Activated effector memory CD4-positive, alpha-beta T cell treated with anti-CD3 and anti-CD28 coated beads, Interleukin-2, amount 50 U/mL, for 16 hours (primary cell): Measurements from ENCODE around the gene CNTFR.

Experiments used
- DNase-seq: peaks from one replicate; pipeline ENCODE4 v3.0.0-alpha.2; 2020

The CNTFR gene

DNA sequence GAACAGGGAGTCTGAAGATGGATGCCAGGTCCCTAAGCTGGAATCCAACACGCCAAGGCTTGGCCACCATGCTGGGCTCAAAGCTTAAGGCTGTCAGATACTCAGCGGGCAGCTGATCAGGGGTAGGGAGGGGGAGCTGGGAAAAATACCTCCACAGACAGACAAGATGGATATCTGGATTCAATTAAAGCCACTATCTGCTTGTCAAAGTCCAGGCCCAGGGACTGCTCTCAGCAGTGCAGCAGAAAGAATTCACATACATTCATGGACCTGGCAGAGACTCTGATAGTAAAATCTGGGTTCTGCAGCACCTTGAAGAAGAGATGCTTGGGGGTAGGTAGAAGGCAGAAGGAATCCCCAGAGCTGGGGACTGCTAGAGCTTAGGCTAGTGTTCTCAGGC is 25.6 kb upstream of the CNTFR start:
- DNase-seq, result no peak

DNA sequence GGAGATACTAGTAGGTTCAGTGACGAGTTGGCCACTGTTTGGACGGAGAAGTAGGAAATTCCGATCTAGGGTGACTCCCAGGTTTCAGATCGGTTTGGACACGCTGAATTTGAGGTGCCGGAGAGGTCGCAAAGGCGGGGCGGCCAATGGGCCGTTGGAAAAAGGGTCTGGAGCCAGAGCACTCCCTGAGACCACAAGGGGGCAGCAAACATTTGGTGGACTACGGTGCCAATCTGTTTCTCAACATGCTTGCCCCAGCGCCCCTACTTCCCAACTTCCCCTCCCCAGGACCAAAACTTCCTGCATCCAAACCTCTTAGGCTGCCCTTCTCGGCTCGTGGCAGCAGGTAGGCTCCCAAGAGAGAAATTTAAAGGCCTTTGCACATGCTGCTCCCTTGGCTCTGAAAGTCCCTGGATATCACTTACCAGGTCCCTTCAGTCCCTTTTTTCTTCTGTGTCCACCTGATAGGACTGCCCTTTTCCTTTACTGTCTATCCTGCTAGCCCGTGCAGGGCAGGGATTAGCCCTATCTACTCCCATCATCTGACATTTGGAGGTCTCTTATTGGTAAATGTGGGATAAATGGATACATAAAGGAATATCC is 23.4 kb upstream of the CNTFR start:
- peak; percentile 90 for DNase-seq

DNA sequence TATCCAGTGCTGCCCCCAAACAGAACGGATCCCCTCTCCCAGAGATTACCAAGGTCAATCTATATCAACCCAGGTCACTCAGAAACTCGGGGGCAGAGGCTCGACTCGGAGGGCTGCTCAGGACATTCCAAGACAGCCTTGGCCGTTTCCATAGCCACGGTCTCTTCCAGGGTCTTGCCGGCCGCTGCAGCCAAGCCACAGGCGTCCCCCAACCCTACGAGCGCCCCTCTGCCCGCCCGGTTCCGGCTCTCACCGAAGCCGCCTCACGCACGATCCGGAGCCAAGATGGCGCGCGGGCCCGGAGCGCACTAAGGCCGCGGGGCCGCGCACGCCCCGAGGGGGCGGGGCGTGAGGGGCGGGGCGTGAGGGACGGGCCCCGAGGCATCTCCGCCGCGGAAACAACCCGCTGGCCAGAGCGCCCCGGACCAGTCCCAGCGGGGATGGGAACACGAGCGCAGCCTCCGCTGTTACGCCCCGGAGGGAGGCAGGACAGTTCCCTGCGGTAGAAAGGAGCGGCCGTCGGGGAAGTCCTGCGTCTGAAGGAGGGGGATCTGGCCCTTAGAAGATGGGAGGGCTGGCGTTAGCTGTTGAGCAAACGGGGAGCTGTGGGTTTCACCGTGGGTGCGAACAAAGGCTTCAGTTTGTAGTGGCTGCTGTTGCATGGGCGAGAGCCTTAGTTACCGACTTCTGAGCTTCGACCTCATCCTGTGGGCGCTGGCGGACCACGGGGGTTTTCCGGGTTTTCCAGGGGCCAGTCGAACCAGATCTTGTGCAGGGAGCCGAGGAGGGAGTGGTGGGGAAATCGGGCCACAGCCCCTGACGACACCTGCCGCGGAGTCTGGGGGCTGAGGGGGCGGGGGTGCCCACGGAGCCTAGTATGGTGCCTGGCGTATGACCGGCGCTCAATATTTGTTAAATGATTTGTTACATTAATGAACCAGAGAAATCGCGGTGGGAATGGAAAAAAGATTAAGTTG is 22.6 kb upstream of the CNTFR start, which contains the start of gene RPP25L:
Gene RPP25L, minus strand, starts transcription at position 287 of the 977 bp plus-strand sequence. CDS start 801 bp downstream, outside the sequence.
- DNase-seq, result peak; percentile 95

DNA sequence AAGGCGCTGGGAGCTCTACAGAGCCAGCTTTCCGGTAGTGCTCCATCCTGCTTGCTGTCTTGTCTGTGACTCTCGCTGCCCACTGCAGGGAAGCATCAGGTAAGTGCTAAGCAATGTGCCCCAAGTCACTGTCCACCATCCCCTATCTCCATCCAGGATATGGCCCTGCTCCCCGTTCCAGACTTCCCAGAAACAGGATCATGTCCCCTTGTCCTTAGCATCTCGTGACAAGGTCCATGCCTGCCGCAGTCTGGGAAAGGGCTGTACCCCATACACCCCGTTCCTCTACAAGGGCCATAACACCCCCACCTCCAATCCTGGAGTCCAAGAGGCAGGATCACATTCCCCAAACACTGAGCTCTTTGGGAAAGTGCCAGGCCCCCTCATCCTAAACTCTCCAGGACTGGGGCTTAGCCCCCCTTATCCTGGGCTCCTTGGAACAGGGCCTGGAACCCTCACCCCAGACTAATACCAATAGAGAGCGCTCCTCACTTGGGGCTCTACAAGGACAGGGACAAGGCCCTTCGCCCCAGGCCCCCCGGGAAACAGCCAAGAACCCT is 21.8 kb upstream of the CNTFR start:
- DNase-seq, result no peak

DNA sequence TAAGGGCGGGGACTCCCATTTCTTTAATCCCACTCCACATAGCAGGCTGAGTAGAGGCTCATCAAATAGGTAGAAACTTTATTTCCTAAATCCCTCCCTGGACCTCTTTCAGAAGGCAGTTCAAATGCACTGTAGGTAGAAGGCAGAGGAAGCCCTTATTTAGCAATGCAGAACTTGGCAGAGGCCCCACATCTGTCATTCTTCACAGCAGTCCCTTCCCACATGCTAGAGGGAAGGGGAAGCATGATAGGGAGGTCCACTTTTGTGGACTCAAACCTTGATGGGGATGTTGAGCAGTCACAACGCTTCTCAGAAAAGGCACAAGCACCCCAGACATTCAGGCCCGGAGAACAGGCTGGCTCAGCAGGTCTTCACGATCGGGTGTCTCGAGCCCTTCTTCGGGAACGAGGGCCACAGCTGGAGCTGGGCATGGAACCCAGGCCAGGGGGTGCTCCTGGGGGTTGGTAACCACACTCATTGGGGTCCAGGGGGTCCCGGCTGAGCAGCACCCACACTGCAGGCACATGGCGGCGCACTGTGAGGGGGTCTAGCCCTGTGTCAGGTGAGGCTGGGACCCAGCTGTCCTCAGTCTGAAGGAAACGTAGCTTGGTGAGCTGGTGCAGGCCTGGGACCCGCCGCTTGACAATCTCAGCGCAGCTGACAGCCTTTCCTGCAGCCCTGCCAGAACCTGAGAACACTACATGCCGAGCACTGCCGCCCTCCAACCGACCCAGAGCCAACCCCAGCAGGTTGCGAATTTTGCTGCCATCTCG is 21.1 kb upstream of the CNTFR start:
- no peak for DNase-seq

DNA sequence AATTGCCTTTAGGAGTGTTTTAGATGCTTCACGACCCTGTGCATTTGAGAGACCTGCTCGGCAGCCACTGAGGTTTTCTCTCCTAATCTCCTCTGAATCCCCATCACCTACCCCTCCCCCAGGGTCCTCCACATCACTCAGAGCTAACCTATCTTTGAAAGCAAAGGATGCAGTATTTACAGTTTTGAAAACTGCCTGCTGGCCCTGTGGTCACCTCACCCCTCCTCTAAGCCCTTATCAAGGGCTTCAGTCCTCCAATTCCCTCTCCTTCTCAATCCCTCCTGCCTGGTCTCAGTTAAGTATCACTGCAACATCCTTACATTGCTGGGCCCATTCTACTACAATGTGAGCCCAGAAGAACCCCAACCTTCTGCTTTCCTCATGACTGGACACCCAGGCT is 17.8 kb upstream of the CNTFR start:
- DNase-seq, result no peak

DNA sequence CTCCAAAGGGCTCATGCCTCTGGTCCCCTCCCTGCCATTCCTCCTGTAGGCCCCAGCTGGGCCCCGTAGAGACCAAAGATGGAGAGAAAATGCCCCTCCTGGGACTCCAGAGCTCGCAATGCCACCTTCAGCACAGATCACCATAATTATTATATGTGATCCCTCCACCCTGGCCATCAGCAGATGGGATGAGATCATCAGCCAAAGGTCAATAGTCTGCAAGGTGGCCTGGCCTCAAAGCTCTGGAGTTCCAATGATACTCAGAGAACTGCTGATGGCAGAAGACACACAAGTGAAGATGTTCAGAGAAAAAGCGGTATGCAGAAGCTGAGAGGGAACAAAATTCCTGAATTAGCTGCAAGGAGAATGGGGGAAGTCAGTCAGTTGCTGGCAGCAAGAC is 17.4 kb upstream of the CNTFR start:
- DNase-seq, result no peak

DNA sequence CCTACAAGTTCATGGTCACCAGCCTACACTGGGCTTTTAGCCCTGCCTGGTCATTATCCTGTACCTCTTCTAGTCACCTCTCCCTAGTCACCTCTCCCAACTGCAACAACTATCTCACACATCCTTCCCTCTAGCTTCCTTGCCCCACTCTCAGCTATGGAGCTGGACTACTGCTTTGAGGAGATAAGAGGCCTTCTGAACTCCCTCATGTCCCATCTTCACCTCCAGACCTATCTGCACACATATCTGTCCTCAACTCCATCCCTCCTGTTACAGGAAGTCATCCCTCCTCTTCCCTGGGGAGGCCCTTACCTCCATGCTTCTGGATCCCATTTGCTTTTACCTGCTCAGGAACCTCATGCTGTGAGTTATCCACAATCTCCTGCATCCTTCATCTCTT is 16.7 kb upstream of the CNTFR start:
- DNase-seq, result no peak

DNA sequence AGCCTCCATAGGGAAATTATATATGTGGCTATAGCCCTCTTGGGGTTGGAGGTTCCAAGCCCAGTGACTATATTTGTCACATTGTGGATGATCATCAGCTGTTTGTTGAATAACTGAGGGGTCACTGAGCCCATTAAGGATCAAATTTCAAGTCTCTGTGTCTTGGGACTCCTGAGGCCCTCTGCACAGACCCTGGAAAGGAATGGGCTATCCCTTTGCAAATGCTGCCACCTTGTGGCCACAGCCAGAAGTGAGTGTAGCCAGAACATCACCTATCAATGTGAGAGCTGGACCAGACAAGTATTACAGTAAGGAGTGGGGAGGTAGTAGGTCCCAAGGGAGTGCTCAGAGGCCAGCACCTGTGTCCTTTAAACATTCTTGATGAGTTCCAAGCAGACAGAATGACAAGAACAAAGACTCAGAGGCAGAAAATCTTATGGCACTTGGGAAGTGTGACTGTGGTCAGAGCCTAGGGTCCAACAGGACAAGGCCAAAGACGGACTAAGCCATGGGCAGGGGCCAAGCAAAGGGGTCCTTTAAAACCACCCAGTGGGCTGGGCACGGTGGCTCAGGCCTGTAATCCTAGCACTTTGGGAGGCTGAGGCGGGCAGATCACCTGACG is 14.2 kb upstream of the CNTFR start:
- DNase-seq, result peak; percentile 93

DNA sequence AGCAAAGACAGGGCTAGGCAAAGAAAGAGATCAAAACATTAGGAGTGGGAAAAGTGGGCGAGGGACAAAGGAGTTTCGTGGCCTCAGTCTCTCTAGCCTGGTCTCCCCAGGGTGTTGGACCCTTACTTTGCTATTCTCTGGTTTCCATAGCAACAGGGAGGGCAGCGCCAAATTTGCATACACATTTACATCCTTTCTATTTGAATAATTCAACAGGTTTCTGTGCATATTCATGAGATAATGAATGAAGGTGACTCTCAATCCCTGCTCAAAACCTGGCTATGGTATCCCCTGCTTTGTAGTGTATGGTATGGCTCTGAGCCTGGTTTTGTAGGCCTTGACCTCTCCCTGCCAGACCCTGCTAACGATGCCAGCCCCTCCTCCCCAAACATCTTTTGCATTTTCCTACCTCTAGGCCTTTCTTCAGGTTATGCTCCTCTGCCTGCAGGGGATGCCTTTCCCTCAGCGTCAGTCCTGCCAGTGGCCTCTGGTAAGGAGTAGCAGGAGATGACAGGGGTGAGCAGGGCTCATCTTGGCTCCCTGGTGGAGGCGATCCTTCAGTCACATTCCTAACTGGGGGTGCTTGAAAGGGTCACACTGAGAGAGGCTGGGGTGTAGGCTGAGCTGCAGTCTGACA is 12.5 kb upstream of the CNTFR start:
- DNase-seq, result no peak

DNA sequence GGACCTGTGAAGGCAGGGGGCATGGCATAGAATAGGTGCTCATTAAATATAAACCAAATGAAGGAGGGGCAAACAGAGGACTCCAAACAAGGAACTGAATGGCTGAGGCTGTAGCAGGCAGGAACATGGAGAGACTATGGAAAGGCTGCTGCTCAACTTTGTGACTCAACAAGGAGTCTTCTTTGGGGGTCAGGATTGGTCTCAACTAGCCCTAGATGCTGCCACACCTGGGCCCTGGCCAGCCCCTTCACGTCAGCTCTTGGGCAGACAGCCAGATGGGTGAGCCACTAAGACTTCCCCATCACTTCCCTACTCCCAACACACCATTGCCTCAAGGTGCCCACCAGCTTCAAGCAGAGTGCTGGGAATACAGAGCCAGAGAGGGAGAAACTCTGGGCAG is 11.4 kb upstream of the CNTFR start:
- DNase-seq, result no peak

DNA sequence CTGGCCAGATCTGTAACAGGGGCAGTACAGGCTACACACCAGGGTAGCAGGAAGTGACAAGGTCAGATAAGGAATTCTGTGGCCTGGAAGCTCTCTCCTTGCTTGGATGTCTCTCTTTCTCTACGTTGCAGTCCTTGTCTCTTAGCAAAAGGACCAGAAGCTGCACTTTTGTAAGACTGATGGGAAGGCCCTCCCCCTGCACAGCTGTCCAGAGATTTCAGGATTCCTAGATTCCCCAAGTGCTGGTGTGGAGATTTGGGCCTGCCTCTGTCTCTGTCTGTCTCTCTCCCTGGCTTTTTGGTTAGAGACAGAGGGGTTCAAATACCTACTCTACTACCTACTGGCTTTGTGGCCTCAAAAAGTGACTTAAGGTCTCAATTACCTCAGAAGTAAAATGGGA is 10.0 kb upstream of the CNTFR start:
- DNase-seq, result no peak

DNA sequence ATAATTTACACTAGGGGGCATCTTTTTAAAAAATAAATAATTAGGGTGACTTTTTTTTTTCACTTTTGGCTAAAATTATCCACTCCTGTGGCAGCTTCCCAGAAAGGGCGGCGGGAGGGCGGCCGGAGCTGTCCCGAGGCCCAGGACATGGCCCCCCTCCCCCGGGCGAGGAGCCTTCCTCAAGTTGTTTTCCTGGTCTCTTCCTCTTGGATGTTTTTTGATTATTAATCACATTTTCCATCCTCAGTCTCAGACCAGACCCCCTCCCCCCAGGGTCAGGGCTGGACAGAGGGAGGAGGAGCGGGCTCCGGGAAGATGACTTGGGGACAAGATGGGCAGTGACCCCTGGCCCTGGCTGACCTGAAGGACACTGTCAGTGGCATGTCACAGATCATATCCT is 4.7 kb upstream of the CNTFR start:
- DNase-seq, result no peak

DNA sequence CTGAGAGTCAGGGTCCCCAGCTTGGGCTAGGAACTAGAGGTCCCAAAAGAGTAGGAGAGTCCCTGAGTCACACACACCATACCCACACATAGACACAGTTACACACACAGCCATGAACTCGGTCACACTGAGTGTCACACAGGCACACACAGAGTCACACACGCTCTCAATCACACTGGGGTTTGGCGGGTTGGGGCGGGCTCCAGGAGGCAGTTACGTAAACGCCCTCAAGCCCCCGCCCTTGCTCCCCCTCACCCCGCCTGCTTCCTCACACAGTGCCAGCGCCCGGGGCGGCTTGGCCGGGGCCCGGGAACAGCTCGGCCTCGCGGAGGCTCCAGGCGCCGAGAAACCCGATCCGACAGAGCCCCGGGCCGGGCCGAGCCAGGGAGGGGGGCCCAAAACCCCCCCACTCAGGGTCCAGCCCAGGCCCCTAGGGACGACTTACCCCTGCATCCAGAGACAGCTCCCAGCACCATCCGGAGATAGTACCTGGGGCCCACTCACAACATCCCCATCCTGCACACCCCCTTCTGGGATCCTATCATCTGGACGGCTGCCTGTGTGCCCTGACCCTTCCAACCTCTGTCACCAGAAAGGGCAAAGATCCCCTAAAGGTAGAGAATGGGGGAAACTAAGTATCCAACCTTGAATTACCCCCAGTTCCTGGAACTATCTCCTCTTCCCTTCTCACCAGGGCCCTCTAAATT is 3.5 kb upstream of the CNTFR start:
- DNase-seq, result no peak

DNA sequence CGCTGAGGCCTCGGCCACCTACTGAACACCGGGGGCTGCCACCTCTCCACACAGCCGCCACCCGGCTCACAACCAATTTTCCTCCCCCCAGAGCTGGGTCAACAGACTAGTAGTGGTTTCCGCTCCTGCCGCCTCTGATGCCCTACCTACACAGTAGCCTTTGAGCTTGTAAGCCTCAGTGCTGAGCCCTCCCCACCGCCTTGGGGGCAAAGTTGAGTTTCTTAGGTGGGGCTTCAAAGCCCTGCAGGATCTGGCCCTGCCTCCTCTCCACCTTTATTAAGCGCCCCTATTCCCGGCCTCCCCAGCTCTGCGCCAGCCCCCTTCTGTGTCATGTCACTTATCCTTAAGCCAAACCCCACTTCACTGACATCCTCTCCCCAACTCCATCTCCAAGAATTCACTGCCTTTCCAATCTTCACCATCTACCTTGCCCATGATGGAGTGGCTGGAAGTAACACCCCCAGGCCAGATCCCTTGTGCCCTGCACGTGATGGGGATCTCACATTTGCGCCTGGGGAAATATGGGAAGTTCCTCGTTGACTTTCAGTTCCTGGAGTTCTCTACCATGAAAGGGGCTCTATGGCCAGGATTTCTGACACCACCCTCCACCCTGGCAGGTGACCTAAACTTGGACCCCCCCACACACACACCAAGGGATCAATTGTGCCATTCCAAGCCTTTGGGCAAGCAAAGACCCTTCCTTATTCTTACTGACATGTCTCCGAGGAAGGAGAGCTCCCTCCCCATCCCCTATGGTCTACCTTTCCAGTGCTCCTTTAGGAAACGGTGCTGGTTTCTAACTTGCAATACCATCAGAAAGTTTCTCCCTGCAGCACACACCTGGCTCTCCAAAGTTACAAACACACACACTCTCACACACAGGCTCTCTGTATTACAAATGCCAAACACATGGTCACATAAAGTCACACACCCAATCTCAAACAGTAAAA is 2.7 kb upstream of the CNTFR start:
- no peak for DNase-seq

DNA sequence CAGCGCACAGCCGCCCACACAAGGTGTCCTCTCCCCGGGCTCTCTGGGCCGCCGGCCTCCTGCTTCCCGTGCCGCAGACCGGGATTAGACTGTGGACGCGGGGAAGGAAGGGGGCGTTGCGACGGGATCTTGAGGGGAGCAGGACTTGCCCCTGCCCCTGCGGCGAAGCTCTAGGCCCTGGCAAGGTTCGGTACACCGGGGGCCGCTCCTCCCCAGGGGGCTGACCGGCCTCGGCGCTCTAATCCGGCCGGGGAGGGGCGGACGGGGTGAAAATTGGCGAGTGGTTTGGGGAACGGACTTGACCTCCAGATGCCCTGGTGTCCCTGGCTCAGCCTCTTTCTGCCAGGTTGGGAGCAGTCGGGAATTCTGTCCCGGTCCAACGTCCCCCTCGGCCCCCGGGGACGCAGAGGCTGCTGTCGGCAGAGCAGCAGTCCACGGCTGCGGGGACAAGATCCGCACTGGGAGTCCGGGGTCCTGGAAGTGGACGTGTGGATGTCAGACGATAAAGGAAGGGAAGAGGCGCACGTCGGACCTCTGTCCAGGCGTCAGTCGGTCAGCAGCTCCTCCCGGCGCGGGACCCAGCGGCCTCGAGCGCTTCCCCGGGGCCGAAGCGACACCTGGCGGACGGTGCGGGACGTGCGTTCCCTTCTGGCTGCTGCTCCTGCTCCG is 1.9 kb upstream of the CNTFR start:
- DNase-seq, result peak; percentile 92

DNA sequence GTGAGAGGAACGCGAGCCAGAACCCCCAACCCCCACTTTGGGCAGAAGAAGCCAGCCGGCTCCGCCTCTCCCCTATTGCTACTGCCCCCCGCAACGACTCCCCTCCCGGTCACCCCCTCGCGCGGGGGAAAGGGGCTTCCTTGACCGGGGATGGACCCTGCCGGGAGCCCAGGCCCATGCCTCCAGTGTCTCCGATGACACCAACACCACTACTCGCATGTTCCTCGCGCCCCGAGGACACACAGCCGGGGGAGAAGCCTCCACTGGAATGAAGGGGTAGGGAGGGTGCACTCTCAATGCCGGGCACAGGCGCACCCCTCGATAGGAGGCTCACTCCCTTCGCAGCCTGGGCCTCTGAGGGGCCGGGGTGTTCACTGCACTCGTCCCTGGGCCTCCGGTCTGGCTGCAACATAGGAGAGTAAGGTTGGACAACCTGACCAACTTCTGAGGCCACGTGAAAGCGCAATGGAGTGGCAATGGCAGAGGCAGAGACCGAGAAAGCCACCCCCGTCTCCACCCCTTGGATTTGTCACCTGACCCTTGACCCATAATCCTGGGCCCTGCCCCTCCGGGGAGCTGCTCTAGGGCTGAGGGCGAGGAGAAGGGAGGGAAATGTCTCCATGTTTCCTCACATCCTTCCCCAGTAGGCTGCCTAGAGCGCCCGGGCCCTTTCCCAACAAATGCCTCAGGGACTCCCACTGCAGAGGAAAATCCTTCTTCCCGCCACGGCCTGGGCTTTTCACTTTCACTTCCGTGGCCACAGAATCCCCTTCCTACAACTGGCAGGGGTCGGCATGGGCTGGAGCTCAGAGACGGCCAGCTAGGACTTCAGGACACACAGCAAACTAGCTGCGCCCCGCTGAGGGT is 1.1 kb upstream of the CNTFR start:
- DNase-seq, result no peak
